GM13977 (cell line): ENCODE results near the gene DUSP9.
A peak's percentile ranks its signal among the peaks of the same experiment; 100 is the strongest.

ENCODE experiments used
- DNase-seq: peaks from one replicate; pipeline ENCODE4 v3.0.0; 2012; ENCODE audit warnings: low spot score
- in situ Hi-C: fragments of 300-500 bp; cut with MboI; formaldehyde crosslinking; loops from one replicate; pipeline ENCODE4 v1.12.0; 2022; ENCODE audit warnings: low sequenced_read_pairs, low pct_unique_long_range_greater_than_20kb, mixed read lengths, inconsistent platforms; ENCODE audit not compliant: unreplicated experiment
- TF ChIP-seq, protein P1 (sequence below): IDR thresholded peaks from 2 replicates; pipeline ENCODE4 v1.5.1; 2012; ENCODE audit warnings: mild to moderate bottlenecking, control low read depth; ENCODE audit not compliant: insufficient read depth; ENCODE audit errors: extremely low read depth, missing control alignments

DUSP9 gene

DNA sequence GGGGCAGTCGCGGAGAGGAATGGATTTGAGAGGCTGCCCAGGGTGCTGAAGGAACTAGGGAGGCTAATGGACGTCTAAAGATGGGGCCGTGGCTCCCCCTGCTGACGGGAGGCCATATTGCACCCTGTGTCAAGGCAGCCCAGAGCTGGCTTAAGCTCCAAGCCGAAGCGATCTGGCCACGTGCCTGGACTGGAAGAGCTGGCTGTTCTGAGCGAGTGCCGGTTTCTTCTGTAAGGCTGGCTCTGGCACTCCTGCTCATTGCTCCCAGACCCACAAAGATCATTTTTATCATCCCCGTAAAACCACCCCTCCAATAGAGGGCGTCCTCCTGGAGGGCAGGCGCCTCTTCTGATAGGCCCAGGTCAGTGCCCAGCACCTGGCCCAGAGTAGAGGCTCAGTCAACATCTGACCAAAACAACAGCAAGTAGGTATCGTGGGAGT is 21.0 kb downstream of the DUSP9 start:
- in situ Hi-C loops = loop anchor here (25.0 kb wide), 1 partner anchor 706 kb away; no protein-coding TSS in a partner anchor
- TF ChIP-seq, protein P1, sequence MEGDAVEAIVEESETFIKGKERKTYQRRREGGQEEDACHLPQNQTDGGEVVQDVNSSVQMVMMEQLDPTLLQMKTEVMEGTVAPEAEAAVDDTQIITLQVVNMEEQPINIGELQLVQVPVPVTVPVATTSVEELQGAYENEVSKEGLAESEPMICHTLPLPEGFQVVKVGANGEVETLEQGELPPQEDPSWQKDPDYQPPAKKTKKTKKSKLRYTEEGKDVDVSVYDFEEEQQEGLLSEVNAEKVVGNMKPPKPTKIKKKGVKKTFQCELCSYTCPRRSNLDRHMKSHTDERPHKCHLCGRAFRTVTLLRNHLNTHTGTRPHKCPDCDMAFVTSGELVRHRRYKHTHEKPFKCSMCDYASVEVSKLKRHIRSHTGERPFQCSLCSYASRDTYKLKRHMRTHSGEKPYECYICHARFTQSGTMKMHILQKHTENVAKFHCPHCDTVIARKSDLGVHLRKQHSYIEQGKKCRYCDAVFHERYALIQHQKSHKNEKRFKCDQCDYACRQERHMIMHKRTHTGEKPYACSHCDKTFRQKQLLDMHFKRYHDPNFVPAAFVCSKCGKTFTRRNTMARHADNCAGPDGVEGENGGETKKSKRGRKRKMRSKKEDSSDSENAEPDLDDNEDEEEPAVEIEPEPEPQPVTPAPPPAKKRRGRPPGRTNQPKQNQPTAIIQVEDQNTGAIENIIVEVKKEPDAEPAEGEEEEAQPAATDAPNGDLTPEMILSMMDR = peak; percentile 75
- peak; percentile 85 for DNase-seq

DNA sequence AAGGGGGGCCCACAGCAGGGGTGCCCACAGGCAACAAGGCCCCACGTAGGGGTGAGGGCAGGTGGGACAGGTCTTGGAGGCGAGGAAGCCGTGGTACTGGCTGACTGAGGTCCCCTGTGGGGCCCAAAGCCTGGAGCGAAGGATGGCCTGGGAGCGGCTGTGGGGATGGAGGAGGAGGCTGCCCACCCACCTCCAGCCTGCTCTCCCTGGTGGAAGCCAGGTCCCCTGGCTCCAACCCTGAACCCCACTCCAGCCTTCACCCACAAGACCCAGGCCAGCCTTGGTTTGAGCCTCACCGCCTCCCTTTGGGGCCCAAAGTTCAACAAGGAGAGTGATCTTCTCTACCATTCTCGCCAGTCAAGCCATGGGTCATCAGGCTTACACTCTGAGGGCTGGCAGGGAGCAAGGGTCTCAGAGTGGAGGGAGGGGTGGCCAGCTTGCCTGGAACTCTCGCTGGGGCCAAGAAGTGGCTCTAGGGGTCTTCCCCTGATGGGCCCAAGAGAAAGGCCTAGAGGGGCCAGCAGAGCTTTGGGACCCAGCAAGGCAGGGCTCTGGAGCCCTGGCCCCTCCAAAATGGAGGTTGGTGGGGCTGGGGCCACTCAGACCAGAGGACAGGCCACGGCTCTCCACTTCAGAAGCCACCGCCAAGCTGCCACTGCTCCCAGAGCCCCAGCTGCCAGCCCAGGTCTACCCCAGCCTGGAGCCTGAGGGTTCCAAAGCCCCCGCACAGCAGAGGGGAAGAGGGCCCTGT is 21.6 kb downstream of the DUSP9 start:
- in situ Hi-C loops = loop anchor here (25.0 kb wide), 1 partner anchor 706 kb away; no protein-coding TSS in a partner anchor
- peak; percentile 31 for DNase-seq
- TF ChIP-seq, protein P1 = peak; percentile 4

DNA sequence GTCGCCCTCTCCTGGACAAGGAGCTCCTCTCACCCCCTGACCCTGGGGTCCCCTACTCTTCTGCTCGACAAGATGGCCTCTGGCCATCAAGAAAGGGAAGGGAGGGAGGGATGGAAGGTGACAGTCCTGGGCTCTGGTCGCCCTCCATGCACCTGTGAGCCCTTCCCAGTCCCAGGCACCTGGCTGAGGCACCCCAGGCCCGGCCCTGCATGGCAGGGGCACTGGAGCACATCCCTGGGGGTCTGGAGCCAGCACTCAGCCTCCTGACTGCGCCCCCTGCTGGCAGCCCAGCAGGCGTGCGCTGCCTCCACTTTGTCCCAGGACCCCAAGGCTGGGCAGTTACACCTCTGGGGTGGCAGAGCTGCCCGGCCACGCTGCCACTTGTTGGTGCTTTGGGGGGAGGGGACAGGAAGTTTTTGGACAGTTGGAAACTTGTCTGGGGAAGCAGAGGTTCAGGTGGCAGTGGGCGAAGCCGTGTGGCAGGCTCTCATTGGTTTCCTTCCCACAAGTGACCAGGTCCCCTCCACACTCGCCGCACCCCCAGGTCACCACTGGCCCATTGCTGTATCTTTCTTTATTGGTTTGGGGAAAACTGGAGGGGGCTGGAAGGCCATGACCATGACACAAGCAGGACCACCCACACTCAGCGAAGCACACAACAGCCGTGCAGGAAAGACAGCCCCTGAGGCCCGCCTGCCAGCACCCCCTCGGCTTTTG is 22.3 kb downstream of the DUSP9 start:
- peak; percentile 76 for DNase-seq
- in situ Hi-C loops = loop anchor here (25.0 kb wide), 1 partner anchor 707 kb away; no protein-coding TSS in a partner anchor
- TF ChIP-seq, protein P1 = peak; percentile 75

DNA sequence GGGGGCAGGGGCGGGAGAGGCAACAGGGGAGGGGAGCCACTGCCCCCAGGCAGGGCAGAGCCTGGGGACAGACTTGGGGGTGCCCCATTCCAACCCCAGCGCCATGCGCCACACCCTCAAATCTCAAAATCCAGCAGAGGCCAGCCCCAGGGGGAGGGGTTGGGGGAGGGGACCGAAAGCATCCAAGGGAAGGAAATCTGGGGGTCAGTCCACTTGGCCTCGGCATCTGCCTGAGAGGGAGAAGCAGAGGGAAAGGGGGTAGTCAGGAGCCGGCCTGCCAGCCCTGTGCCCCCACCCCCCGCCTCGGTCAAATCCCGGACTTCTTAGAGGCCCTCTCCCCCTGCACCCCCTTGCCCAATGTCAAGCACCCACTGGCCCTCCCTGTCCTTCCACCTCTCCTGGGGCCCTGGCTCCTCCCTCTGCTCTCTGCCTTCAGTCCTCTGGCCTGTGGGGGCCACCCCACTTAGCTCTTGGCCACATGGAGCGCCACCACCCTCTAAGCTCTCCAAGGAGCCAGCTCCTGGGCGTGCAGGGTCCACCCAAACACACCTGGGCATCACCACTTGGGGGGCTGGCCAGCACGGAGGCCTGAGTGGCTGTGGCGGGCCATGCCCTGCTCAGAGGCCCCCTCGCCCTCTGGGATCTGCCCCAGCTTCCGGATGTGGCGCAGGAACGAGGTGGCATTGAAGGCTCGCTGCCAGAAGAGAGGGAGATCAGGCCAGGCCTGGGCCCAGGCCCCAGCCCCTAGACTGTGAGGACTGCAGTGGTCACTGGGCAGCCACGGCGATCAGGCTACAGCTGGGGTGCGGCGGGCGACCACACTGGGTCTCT is 23.1 kb downstream of the DUSP9 start:
- in situ Hi-C loops = loop anchor here (10.0 to 25.0 kb wide), 2 partner anchors 115 to 708 kb away; no protein-coding TSS in a partner anchor
- no peak for DNase-seq
- TF ChIP-seq, protein P1 = no peak

DNA sequence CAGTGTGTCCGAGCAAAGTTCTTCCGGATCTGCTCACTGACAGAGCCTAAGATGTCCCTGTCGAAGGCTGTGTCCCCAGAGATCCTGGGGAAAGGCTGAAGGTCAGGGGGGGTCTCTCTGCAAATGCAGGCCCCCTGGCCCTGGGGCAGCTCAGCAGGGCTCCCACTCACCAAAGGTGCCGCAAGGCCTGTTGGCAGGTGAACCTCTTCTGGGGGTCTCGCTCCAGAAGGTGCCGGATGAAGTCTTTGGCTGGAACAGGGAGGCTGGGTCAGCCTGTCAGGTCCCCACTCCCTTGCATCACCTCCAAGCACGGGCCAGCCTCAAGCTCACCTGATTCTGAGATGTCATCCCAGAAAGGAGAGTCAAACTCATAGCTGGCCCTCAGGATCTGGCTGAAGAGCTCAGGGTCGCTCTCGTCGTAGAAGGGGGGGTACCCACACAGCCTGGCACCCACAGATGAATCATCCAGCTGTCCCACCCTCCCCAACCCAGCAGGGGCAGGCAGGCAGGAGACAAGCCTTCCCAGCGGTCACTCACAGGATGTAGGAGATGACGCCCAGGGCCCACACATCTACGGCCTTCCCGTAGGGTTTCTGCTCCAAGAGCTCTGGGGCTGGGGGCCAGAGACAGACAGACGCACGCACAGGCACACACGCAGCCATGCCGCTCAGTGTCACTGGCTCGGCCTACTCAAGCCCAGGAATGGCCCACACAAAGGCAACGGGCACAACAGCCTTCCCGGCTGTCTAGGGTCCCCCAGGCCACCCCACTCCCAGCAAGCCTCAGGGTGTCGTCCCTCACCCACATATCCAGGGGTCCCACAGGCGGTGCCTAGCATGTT is 24.0 kb downstream of the DUSP9 start:
- DNase-seq = no peak
- in situ Hi-C loops = loop anchor here (10.0 to 25.0 kb wide), 2 partner anchors 116 to 709 kb away; no protein-coding TSS in a partner anchor
- TF ChIP-seq, protein P1 = no peak
